Measurements from ENCODE around the gene OR9Q2.

GRCh38 chr11:58193391-58193790, 4.5 kb downstream of the OR9Q2 start:
- TF ChIP-seq, protein P1, sequence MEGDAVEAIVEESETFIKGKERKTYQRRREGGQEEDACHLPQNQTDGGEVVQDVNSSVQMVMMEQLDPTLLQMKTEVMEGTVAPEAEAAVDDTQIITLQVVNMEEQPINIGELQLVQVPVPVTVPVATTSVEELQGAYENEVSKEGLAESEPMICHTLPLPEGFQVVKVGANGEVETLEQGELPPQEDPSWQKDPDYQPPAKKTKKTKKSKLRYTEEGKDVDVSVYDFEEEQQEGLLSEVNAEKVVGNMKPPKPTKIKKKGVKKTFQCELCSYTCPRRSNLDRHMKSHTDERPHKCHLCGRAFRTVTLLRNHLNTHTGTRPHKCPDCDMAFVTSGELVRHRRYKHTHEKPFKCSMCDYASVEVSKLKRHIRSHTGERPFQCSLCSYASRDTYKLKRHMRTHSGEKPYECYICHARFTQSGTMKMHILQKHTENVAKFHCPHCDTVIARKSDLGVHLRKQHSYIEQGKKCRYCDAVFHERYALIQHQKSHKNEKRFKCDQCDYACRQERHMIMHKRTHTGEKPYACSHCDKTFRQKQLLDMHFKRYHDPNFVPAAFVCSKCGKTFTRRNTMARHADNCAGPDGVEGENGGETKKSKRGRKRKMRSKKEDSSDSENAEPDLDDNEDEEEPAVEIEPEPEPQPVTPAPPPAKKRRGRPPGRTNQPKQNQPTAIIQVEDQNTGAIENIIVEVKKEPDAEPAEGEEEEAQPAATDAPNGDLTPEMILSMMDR (IDR thresholded peaks at IDR 0.05; ENCODE audit: low read length) = no peak
- TF ChIP-seq EZH2 (IDR thresholded peaks at IDR 0.05; ENCODE audit: borderline replicate concordance, low read length) = no peak
